HepG2 (cell line): Measurements from ENCODE around the gene TNXB. TPM values are rescaled to one million over a fixed set of nuclear protein-coding genes. Genes with fewer than 3 reads are reported as not detected.
A peak's percentile ranks its signal among the peaks of the same experiment; 100 is the strongest.
"Not testable (repeated sequence)": the region's sequence is repeated elsewhere in the genome, so short reads cannot be mapped to it uniquely, and the experiment has no call there.

Experiments used
- ATAC-seq: fragments of 200-7000 bp; cut with Tn5 transposase; 3 replicates; pipeline ENCODE4 v1.9.1; 2020; ENCODE audit warnings: mild to moderate bottlenecking, moderate library complexity
- BruUV-seq: library from RNA; stranded (reverse); fragments of 400-500 nt; replicated peaks from 2 replicates; lab custom pipeline; 2021; lab: Mats Ljungman, UMichigan
- CTCF ChIA-PET: fragments of 300-600 bp; formaldehyde crosslinking; extraction: SDS; loops from one replicate; lab custom pipeline; 2021; ENCODE audit warnings: low total read pairs, inconsistent platforms, low intra/inter-chr PET ratio; lab: Yijun Ruan, JAX
- POLR2A ChIA-PET: fragments of 350-600 bp; sonication (Branson Sonifier 250); formaldehyde crosslinking; loops from one replicate; lab custom pipeline; 2020; ENCODE audit warnings: antibody characterized with exemption, inconsistent platforms; lab: Yijun Ruan, JAX
- DNase-seq: peaks from one replicate; pipeline ENCODE4 v3.0.0-alpha.2; 2015; ENCODE audit warnings: low spot score
- FAIRE-seq: peaks from 3 replicates; lab custom pipeline; 2011; peaks lifted over from hg19 to GRCh38; lab: Jason Lieb, UNC
- H2AFZ ChIP-seq: one replicate; pipeline ENCODE4 v1.6.1; 2011; ENCODE audit warnings: low read length, inconsistent platforms
- H3K27ac ChIP-seq: fragments of 300-600 bp; 3 replicates; pipeline ENCODE4 v1.8.0; 2011; ENCODE audit warnings: mixed run types, mild to moderate bottlenecking, mixed read lengths, low read length, inconsistent platforms; ENCODE audit not compliant: insufficient read depth; ENCODE audit errors: extremely low read length
- H3K27me3 ChIP-seq, 2 experiments: fragments of 200-600 bp in 1 of 2; 2 replicates in 1 of 2; 3 replicates in 1 of 2; pipeline versions ENCODE4 v1.6.0 to v1.8.0; 2011; ENCODE audit warnings: low read length in 2 of 2, mild to moderate bottlenecking in 2 of 2, moderate library complexity in 2 of 2, inconsistent platforms in 1 of 2; ENCODE audit not compliant: insufficient read depth in 2 of 2, control insufficient read depth in 1 of 2
- H3K36me3 ChIP-seq, 2 experiments: fragments of 200-600 bp in 1 of 2; replicated peaks in 1 of 2; 2 replicates in 1 of 2; 3 replicates in 1 of 2; pipeline versions ENCODE4 v1.5.1 to v1.8.0; 2011; ENCODE audit warnings: low read length in 2 of 2, inconsistent platforms in 1 of 2; ENCODE audit not compliant: insufficient read depth in 2 of 2, control insufficient read depth in 1 of 2
- H3K4me1 ChIP-seq: 2 replicates; pipeline ENCODE4 v1.5.1; 2012; ENCODE audit warnings: low read length, inconsistent platforms; ENCODE audit not compliant: insufficient read depth
- H3K4me2 ChIP-seq: 2 replicates; pipeline ENCODE4 v1.6.0; 2011; ENCODE audit warnings: low read depth, low read length, inconsistent platforms
- H3K4me3 ChIP-seq, 3 experiments: fragments of 200-600 bp in 1 of 3; sonication (generic), shearing (Covaris generic) in 1 of 3; replicated peaks in 1 of 3; 2 replicates each; pipeline ENCODE4 v1.5.1; 2011 to 2016; ENCODE audit warnings: low read length in 3 of 3, inconsistent platforms in 2 of 3, low read depth in 2 of 3, mild to moderate bottlenecking in 2 of 3, control low read depth in 1 of 3, mixed read lengths in 1 of 3; ENCODE audit not compliant: insufficient read depth in 1 of 3
- H3K79me2 ChIP-seq: one replicate; pipeline ENCODE4 v1.6.1; 2011; ENCODE audit warnings: low read length, inconsistent platforms; ENCODE audit not compliant: insufficient read depth
- H3K9ac ChIP-seq: 2 replicates; pipeline ENCODE4 v1.6.0; 2011; ENCODE audit warnings: mild to moderate bottlenecking, low read depth, low read length, inconsistent platforms; ENCODE audit not compliant: insufficient read depth
- H3K9me3 ChIP-seq: 2 replicates; pipeline ENCODE4 v1.5.1; 2012; ENCODE audit warnings: mild to moderate bottlenecking, low read length
- H4K20me1 ChIP-seq: 2 replicates; pipeline ENCODE4 v1.6.0; 2011; ENCODE audit warnings: inconsistent platforms, mild to moderate bottlenecking, low read length, moderate library complexity; ENCODE audit not compliant: insufficient read depth
- POLR2G ChIP-seq: fragments of 200-400 bp; formaldehyde crosslinking; IDR thresholded peaks from 2 replicates; pipeline ENCODE4 v1.6.1; 2018; ENCODE audit warnings: mild to moderate bottlenecking, low read depth, low read length, moderate library complexity
- RXRA ChIP-seq: sonication (generic); formaldehyde crosslinking; IDR thresholded peaks from 2 replicates; pipeline ENCODE4 v1.5.1; 2020; ENCODE audit warnings: missing genetic modification reagents
- ZNF121 ChIP-seq: sonication (generic); formaldehyde crosslinking; IDR thresholded peaks from 2 replicates; pipeline ENCODE4 v1.5.0; 2020; ENCODE audit warnings: mild to moderate bottlenecking, missing genetic modification reagents
- WGBS: methylation state at CpG from one replicate; pipeline ENCODE4 v1.1.6; 2017; ENCODE audit warnings: low lambda C conversion rate; 5-methylcytosine and 5-hydroxymethylcytosine counted together
- in situ Hi-C: cut with HindIII; loops from 2 replicates; pipeline ENCODE4 v1.10.0; 2017; ENCODE audit warnings: low pct_unique_long_range_greater_than_20kb; ENCODE audit not compliant: extremely low pct_ligation_motif_present
- intact Hi-C: fragments of 100-400 bp; cut with micrococcal nuclease; formaldehyde crosslinking; loops from one replicate; pipeline ENCODE4 v1.10.0; 2022; ENCODE audit not compliant: unreplicated experiment
- polyA plus RNA-seq, 8 experiments: library from polyadenylated mRNA; depleted of rRNA in 3 of 8; stranded (reverse) in 7 of 8; unstranded in 1 of 8; fragments of >200 nt; fragmentation: Illumina TruSeq in 4 of 8; extraction: Trizol in 4 of 8; gene quantifications; 2 replicates each; pipeline versions ENCODE4 v1.2.1 to v1.2.3, GENCODE V29; 2011 to 2016; ENCODE audit warnings: low read depth in 4 of 8, missing spikeins in 1 of 8, mixed read lengths in 1 of 8; ENCODE audit not compliant: insufficient read depth in 1 of 8
- total RNA-seq, 5 experiments: library from RNA; depleted of rRNA; stranded (reverse); fragments of >200 nt; fragmentation: Illumina TruSeq; extraction: Trizol; gene quantifications; 2 replicates each; pipeline ENCODE4 v1.2.3, GENCODE V29; 2016; ENCODE audit warnings: low read depth in 1 of 5

The TNXB gene
- total and polyA plus RNA-seq, 2 of the 13 experiments (the other 11 are each of a cell fraction or from before 2014, with no cell fraction given) = 1.6 to 2.7 TPM

GRCh38 chr6:32008037-32008436, 101.1 kb downstream of the TNXB start:
- H3K9ac ChIP-seq, H3K4me2 ChIP-seq, FAIRE-seq, DNase-seq, H3K27me3 ChIP-seq, H2AFZ ChIP-seq, H3K4me3 ChIP-seq, H4K20me1 ChIP-seq, H3K79me2 ChIP-seq, BruUV-seq, ATAC-seq, POLR2A ChIA-PET, H3K27ac ChIP-seq, CTCF ChIA-PET, H3K9me3 ChIP-seq, H3K36me3 ChIP-seq, intact Hi-C loops, in situ Hi-C loops: not testable (repeated sequence)
- WGBS = no CpG with 5 or more reads among the region's 24 CpGs
- peaks cover 35% of the 10 kb centered on the region for H3K4me1 ChIP-seq

GRCh38 chr6:32007086-32007485, 102.1 kb downstream of the TNXB start:
- H3K27me3 ChIP-seq, H3K9ac ChIP-seq, intact Hi-C loops, H3K9me3 ChIP-seq, H3K79me2 ChIP-seq, H2AFZ ChIP-seq, CTCF ChIA-PET, BruUV-seq, H4K20me1 ChIP-seq, POLR2A ChIA-PET, in situ Hi-C loops, H3K36me3 ChIP-seq, FAIRE-seq, H3K27ac ChIP-seq, H3K4me3 ChIP-seq: not testable (repeated sequence)
- Histone ChIP-seq H3K4me2 (peak overlapping the region; percentile 18; the same call in 1 of the 2 replicates), H3K4me1 (peaks cover 35% of the 10 kb centered on the region)
- DNase-seq = peak; percentile 20
- 70% methylated on average over 12 of the region's 12 CpGs for WGBS
- ATAC-seq = peak; percentile 54

GRCh38 chr6:32005991-32006529, 103.1 kb downstream of the TNXB start:
- BruUV-seq, H2AFZ ChIP-seq, H3K9ac ChIP-seq, H3K4me3 ChIP-seq, FAIRE-seq, H4K20me1 ChIP-seq, intact Hi-C loops, H3K27ac ChIP-seq, H3K9me3 ChIP-seq, CTCF ChIA-PET, in situ Hi-C loops, ATAC-seq, H3K36me3 ChIP-seq, H3K79me2 ChIP-seq, H3K27me3 ChIP-seq, H3K4me2 ChIP-seq: not testable (repeated sequence)
- POLR2A ChIA-PET = interaction anchor here (0.6 kb wide), 1 partner anchor 965 kb away, joined by 4 read pairs; no protein-coding TSS in a partner anchor
- TF ChIP-seq POLR2G (peak; percentile 46; the same call in 1 of the 2 replicates), RXRA (CRISPR knock-in tag) (0 out of 2 replicates have a peak, but pooled peaks have one; percentile 19), ZNF121 (CRISPR knock-in tag) (peak; percentile 87)
- 69% methylated on average over 5 of the region's 8 CpGs for WGBS
- peaks cover 34% of the 10 kb centered on the region for H3K4me1 ChIP-seq
- DNase-seq = peak; percentile 3

- H3K36me3 ChIP-seq, in situ Hi-C loops: not testable (repeated sequence)
Measured at GRCh38 chr6:32005538-32005880, 103.6 kb downstream of the TNXB start.

More at GRCh38 chr6:32005538-32005880, 103.6 kb downstream of the TNXB start:
- H3K27ac ChIP-seq, H3K79me2 ChIP-seq, DNase-seq, intact Hi-C loops, ATAC-seq, POLR2A ChIA-PET, FAIRE-seq, H3K4me3 ChIP-seq, H3K9me3 ChIP-seq, H3K27me3 ChIP-seq, H3K9ac ChIP-seq, H2AFZ ChIP-seq, CTCF ChIA-PET, H4K20me1 ChIP-seq, BruUV-seq, H3K4me2 ChIP-seq: not testable (repeated sequence)
- 95% methylated on average over 5 of the region's 9 CpGs for WGBS
- peaks cover 31% of the 10 kb centered on the region for H3K4me1 ChIP-seq
